Tibial nerve (tissue), 4 donors: ENCODE measurements around the gene ROBO1. TPM values are rescaled to one million over a fixed set of nuclear protein-coding genes. Genes with fewer than 3 reads are reported as not detected.

ENCODE experiments used
- DNase-seq, 2 donors: peaks; one replicate each; pipeline ENCODE4 v3.0.0-alpha.2; 2019; ENCODE audit warnings: low spot score in 2 of 2
- H3K27ac ChIP-seq, 4 donors: fragments of 200-600 bp; sonication (generic) in 3 of 4; one replicate each; pipeline ENCODE4 v1.5.1; 2017 to 2019; ENCODE audit warnings: mild to moderate bottlenecking in 1 of 4
- H3K27me3 ChIP-seq, 2 donors: fragments of 200-600 bp; sonication (generic) in 1 of 2; one replicate each; pipeline versions ENCODE4 v1.5.1 to v1.6.0; 2017 to 2019
- H3K36me3 ChIP-seq, 3 donors: fragments of 200-600 bp; sonication (generic); one replicate each; pipeline ENCODE4 v1.5.1; 2018 to 2019
- H3K4me1 ChIP-seq, 4 donors: fragments of 200-600 bp; sonication (generic) in 3 of 4; one replicate each; pipeline ENCODE4 v1.5.1; 2017 to 2019
- H3K4me3 ChIP-seq, 4 donors: fragments of 200-600 bp; sonication (generic) in 3 of 4; one replicate each; pipeline ENCODE4 v1.5.1; 2017 to 2019; ENCODE audit warnings: mild to moderate bottlenecking in 1 of 4, moderate library complexity in 1 of 4
- H3K9me3 ChIP-seq, 4 donors: fragments of 200-600 bp; sonication (generic) in 3 of 4; one replicate each; pipeline ENCODE4 v1.5.1; 2017 to 2019
- EP300 ChIP-seq, 2 donors: sonication (generic); formaldehyde crosslinking; IDR thresholded peaks; one replicate each; pipeline ENCODE4 v1.6.1; 2017; ENCODE audit warnings: antibody characterized with exemption in 2 of 2, mild to moderate bottlenecking in 1 of 2
- POLR2A ChIP-seq, 2 donors: fragments of 450-650 bp; IDR thresholded peaks; one replicate each; pipeline ENCODE4 v1.6.1; 2017; ENCODE audit warnings: antibody characterized with exemption in 2 of 2, mild to moderate bottlenecking in 2 of 2, moderate library complexity in 2 of 2
- whole genome bisulfite sequencing, 2 donors: methylation state at CpG; one replicate each; pipeline ENCODE4 v1.1.5; 2018; 5-methylcytosine and 5-hydroxymethylcytosine counted together
- total RNA-seq, 4 donors: library from RNA; depleted of rRNA; stranded (reverse); fragments of >200 nt; gene quantifications; one replicate each; pipeline ENCODE4 v1.1.0, GENCODE V29; 2016
- TF ChIP-seq, protein P1 (sequence below), 5 experiments: fragments of 200-600 bp in 3 of 5; fragments of 450-650 bp in 2 of 5; sonication (generic) in 3 of 5; IDR thresholded peaks; one replicate each; pipeline ENCODE4 v1.5.1; 2016 to 2019; ENCODE audit warnings: antibody characterized with exemption in 5 of 5, mild to moderate bottlenecking in 3 of 5, moderate library complexity in 2 of 5

The ROBO1 gene
- total RNA-seq, 4 donors from 2014 or later, result 12.6 to 27.8 (median 23.1) TPM

- Histone ChIP-seq H3K27me3 (no peaks in the 10 kb centered on the region), H3K9me3 (no peaks in the 10 kb centered on the region), H3K27ac (no peak overlapping the region), H3K36me3 (no peaks in the 10 kb centered on the region), H3K4me1 (no peaks in the 10 kb centered on the region), H3K4me3 (no peak overlapping the region)
- WGBS, 2 donors, result 71 to 79% methylated on average over 1 of the region's 1 CpG
- TF ChIP-seq, protein P1, sequence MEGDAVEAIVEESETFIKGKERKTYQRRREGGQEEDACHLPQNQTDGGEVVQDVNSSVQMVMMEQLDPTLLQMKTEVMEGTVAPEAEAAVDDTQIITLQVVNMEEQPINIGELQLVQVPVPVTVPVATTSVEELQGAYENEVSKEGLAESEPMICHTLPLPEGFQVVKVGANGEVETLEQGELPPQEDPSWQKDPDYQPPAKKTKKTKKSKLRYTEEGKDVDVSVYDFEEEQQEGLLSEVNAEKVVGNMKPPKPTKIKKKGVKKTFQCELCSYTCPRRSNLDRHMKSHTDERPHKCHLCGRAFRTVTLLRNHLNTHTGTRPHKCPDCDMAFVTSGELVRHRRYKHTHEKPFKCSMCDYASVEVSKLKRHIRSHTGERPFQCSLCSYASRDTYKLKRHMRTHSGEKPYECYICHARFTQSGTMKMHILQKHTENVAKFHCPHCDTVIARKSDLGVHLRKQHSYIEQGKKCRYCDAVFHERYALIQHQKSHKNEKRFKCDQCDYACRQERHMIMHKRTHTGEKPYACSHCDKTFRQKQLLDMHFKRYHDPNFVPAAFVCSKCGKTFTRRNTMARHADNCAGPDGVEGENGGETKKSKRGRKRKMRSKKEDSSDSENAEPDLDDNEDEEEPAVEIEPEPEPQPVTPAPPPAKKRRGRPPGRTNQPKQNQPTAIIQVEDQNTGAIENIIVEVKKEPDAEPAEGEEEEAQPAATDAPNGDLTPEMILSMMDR (IDR thresholded peaks at IDR 0.05), result no peak
- no peak for TF ChIP-seq POLR2A (IDR thresholded peaks at IDR 0.05)
- TF ChIP-seq EP300 (IDR thresholded peaks at IDR 0.05), result no peak
- no peak for DNase-seq
These were observed 510.0 kb downstream of the ROBO1 start for GRCh38 chr3:79257791-79258190.

GRCh38 chr3:79255702-79256101, 512.1 kb downstream of the ROBO1 start:
- Histone ChIP-seq H3K4me3 (no peak overlapping the region), H3K27me3 (no peaks in the 10 kb centered on the region), H3K4me1 (no peaks in the 10 kb centered on the region), H3K27ac (no peak overlapping the region), H3K9me3 (no peaks in the 10 kb centered on the region), H3K36me3 (no peaks in the 10 kb centered on the region)
- TF ChIP-seq EP300 (IDR thresholded peaks at IDR 0.05), result no peak
- no peak for TF ChIP-seq POLR2A (IDR thresholded peaks at IDR 0.05)
- TF ChIP-seq, protein P1 (IDR thresholded peaks at IDR 0.05), result no peak
- no peak for DNase-seq
- 89 to 91% methylated on average over 2 of the region's 2 CpGs for WGBS, 2 donors

DNA sequence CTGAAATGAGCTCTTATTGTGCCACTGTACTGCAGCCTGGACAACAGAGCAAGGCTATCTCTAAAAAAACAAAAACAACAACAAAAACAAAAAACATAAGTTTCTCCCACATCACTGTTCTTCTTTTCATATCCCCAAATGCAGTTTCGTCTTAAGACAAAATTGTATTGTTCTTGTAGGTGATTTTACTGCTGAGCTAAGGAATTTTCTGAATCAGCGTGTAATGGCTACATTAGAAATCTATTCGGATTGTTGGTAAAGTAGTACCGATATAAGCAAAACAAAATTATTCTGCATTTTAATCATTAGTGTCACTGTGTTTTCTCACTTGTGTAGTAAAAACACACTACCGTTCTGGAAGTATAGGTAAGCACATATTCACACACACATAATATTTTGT, 512.5 kb downstream of the ROBO1 start:
- TF ChIP-seq, protein P1 (IDR thresholded peaks at IDR 0.05), result no peak
- TF ChIP-seq POLR2A (IDR thresholded peaks at IDR 0.05) (no peak), EP300 (IDR thresholded peaks at IDR 0.05) (no peak)
- Histone ChIP-seq H3K9me3 (no peaks in the 10 kb centered on the region), H3K4me3 (no peak overlapping the region), H3K36me3 (no peaks in the 10 kb centered on the region), H3K27ac (no peak overlapping the region), H3K4me1 (no peaks in the 10 kb centered on the region), H3K27me3 (no peaks in the 10 kb centered on the region)
- no peak for DNase-seq
- WGBS, 2 donors, result 87 to 89% methylated on average over 5 of the region's 5 CpGs

DNA sequence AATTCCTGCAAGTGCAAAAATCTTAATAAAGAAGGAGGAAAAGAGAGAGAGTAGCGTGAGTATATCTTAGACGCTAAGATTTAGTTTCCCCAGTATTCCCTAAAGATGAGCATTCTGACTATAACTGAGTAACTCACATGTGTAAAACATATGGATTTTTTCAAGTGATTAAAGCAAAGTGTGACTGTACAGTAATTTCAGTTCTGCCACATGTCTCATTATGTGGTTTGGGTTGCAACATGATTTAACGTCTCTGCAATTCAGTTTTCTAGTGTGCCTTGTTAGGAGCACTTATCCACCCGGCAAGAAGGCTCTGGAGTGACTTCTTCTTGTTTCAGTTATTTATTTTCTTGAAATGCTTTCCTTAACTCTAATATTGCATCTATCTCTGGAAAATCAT, 514.1 kb downstream of the ROBO1 start:
- Histone ChIP-seq H3K4me3 (no peak overlapping the region), H3K27ac (no peak overlapping the region), H3K4me1 (no peaks in the 10 kb centered on the region), H3K36me3 (no peaks in the 10 kb centered on the region), H3K9me3 (no peaks in the 10 kb centered on the region), H3K27me3 (no peaks in the 10 kb centered on the region)
- 75 to 76% methylated on average over 4 of the region's 4 CpGs for WGBS, 2 donors
- TF ChIP-seq EP300 (IDR thresholded peaks at IDR 0.05), result no peak
- TF ChIP-seq POLR2A (IDR thresholded peaks at IDR 0.05), result no peak
- TF ChIP-seq, protein P1 (IDR thresholded peaks at IDR 0.05), result no peak
- no peak for DNase-seq

DNA sequence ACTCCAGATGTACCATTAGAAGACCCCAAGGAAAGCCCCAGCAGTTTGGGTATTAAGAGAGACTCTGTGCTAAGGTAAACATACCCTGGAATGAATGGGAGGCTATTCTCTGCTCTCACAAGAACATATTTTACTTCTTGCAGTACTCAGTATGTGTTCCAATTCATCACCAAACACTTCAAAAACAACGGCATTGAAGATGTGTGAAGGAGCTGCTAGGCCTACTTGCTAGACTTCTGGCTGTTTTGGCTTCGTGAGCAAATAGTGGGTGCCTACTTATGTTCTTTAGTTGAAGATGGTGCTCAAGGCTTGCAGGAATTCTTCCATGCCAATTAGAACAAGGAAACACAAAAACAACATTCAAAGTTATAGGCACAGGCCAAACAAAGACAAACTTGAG, 514.5 kb downstream of the ROBO1 start:
- H3K27ac ChIP-seq, result no peak overlapping the region
- WGBS, 2 donors, result 66 to 69% methylated on average over 2 of the region's 2 CpGs
- TF ChIP-seq POLR2A (IDR thresholded peaks at IDR 0.05) (no peak), EP300 (IDR thresholded peaks at IDR 0.05) (no peak)
- TF ChIP-seq, protein P1 (IDR thresholded peaks at IDR 0.05), result no peak

More for the DNA sequence above, 514.5 kb downstream of the ROBO1 start:
- Histone ChIP-seq H3K4me1 (no peaks in the 10 kb centered on the region), H3K9me3 (no peaks in the 10 kb centered on the region), H3K27me3 (no peaks in the 10 kb centered on the region), H3K4me3 (no peak overlapping the region), H3K36me3 (no peaks in the 10 kb centered on the region)
- no peak for DNase-seq
